Ramos (cell line): ENCODE measurements around the gene CDC25B.

Experiments used
- in situ Hi-C: fragments of 300-500 bp; cut with MboI; formaldehyde crosslinking; loops from one replicate; pipeline ENCODE4 v1.14.3; 2022; ENCODE audit warnings: low sequenced_read_pairs; ENCODE audit not compliant: unreplicated experiment

Gene CDC25B

GRCh38 chr20:3795511-3796468 is at the start of gene CDC25B:
TSS of gene CDC25B (plus strand) at chr20:3796310. CDS start at chr20:3796532, 222 bp downstream.
- in situ Hi-C loops: no loop called here

GRCh38 chr20:3747471-3747870 is 48.6 kb upstream of the CDC25B start:
- in situ Hi-C loops: no loop called here

GRCh38 chr20:3748073-3748472 is 48.0 kb upstream of the CDC25B start:
- in situ Hi-C loops: no loop called here

- in situ Hi-C loops: no loop called here
These were observed 46.9 kb upstream of the CDC25B start for GRCh38 chr20:3749087-3749688.

GRCh38 chr20:3749689-3750531 is 46.2 kb upstream of the CDC25B start:
- in situ Hi-C loops: no loop called here

- in situ Hi-C loops: no loop called here
These were observed 44.8 kb upstream of the CDC25B start for GRCh38 chr20:3751305-3751674.

GRCh38 chr20:3751675-3752385 is 44.3 kb upstream of the CDC25B start:
- in situ Hi-C loops: no loop called here

GRCh38 chr20:3752386-3752759 is 43.7 kb upstream of the CDC25B start:
- in situ Hi-C loops: no loop called here

GRCh38 chr20:3753098-3753497 is 43.0 kb upstream of the CDC25B start:
- in situ Hi-C loops: no loop called here

- in situ Hi-C loops: no loop called here
These were observed 42.4 kb upstream of the CDC25B start for GRCh38 chr20:3753501-3754275.

GRCh38 chr20:3754276-3754630 is 41.9 kb upstream of the CDC25B start:
- in situ Hi-C loops: no loop called here

- in situ Hi-C loops: no loop called here
These were observed 40.8 kb upstream of the CDC25B start for GRCh38 chr20:3755269-3755668.

GRCh38 chr20:3755814-3756480 is 40.2 kb upstream of the CDC25B start:
- in situ Hi-C loops: no loop called here

- in situ Hi-C loops: no loop called here
These were observed 38.8 kb upstream of the CDC25B start for GRCh38 chr20:3757268-3757667.

GRCh38 chr20:3758566-3758965 is 37.5 kb upstream of the CDC25B start:
- in situ Hi-C loops: no loop called here

GRCh38 chr20:3759316-3759823 is 36.7 kb upstream of the CDC25B start:
- in situ Hi-C loops: no loop called here

GRCh38 chr20:3759884-3760283 is 36.2 kb upstream of the CDC25B start:
- in situ Hi-C loops: no loop called here

- in situ Hi-C loops: no loop called here
These were observed 35.3 kb upstream of the CDC25B start for GRCh38 chr20:3760655-3761348.
